Duodenal mucosa (tissue), 2 donors: Measurements from ENCODE around the gene ELMO1.

Experiments
- H3K27ac ChIP-seq: one replicate; pipeline ENCODE4 v1.7.0; 2013; ENCODE audit warnings: low read depth, low read length
- H3K27me3 ChIP-seq, 2 donors: one replicate each; pipeline ENCODE4 v1.7.0; 2013; ENCODE audit warnings: low read length in 2 of 2, control low read depth in 1 of 2; ENCODE audit not compliant: insufficient read depth in 2 of 2, control insufficient read depth in 1 of 2
- H3K36me3 ChIP-seq, 2 donors: one replicate each; pipeline ENCODE4 v1.7.0; 2013; ENCODE audit warnings: low read length in 2 of 2, control low read depth in 1 of 2; ENCODE audit not compliant: insufficient read depth in 2 of 2, control insufficient read depth in 1 of 2
- H3K4me1 ChIP-seq, 2 donors: one replicate each; pipeline ENCODE4 v1.7.0; 2013; ENCODE audit warnings: low read length in 2 of 2, control low read depth in 1 of 2; ENCODE audit not compliant: insufficient read depth in 2 of 2, control insufficient read depth in 1 of 2
- H3K4me3 ChIP-seq, 2 donors: one replicate each; pipeline ENCODE4 v1.7.0; 2013; ENCODE audit warnings: low read length in 2 of 2, low read depth in 1 of 2
- H3K9ac ChIP-seq, 2 donors: one replicate each; pipeline ENCODE4 v1.7.0; 2013; ENCODE audit warnings: low read length in 2 of 2, low read depth in 1 of 2
- H3K9me3 ChIP-seq, 2 donors: one replicate each; pipeline ENCODE4 v1.7.0; 2013; ENCODE audit warnings: low read length in 2 of 2, control low read depth in 1 of 2; ENCODE audit not compliant: control insufficient read depth in 1 of 2

Gene ELMO1

GRCh38 chr7:37069336-37069735, 379.3 kb downstream of the ELMO1 start:
- Histone ChIP-seq H3K9me3 (no peaks in the 10 kb centered on the region), H3K27ac (no peak overlapping the region)

DNA sequence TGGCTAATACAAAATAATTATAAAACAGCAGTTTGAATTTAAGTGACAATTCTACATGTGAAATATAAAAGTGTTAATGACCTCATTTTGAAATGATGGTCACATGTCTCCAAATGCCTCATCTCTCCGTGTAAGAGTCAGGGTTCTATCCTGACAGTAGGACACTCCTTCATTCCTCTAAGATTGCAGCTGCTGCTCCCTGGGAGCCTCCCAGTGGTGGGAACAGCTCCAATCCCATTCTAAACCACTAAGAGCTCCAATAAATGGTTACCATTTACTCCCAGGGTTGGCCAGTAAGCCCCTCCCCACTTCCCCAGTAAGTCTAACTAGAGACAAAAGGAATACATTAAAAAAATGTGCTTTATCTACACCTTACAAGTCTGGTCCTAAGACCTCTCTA, 379.8 kb downstream of the ELMO1 start:
- H3K4me3 ChIP-seq, result no peak overlapping the region
- H3K27ac ChIP-seq, result no peak overlapping the region
- H3K27me3 ChIP-seq, result no peaks in the 10 kb centered on the region
- no peak overlapping the region for H3K9ac ChIP-seq
- no peaks in the 10 kb centered on the region for H3K4me1 ChIP-seq
- no peaks in the 10 kb centered on the region for H3K9me3 ChIP-seq
- H3K36me3 ChIP-seq, result no peaks in the 10 kb centered on the region

More at GRCh38 chr7:37069336-37069735, 379.3 kb downstream of the ELMO1 start:
- Histone ChIP-seq H3K4me1 (no peaks in the 10 kb centered on the region), H3K36me3 (no peaks in the 10 kb centered on the region), H3K27me3 (no peaks in the 10 kb centered on the region), H3K4me3 (no peak overlapping the region), H3K9ac (no peak overlapping the region)

GRCh38 chr7:37068038-37068437, 380.6 kb downstream of the ELMO1 start:
- Histone ChIP-seq H3K4me3 (no peak overlapping the region), H3K36me3 (no peaks in the 10 kb centered on the region), H3K27ac (no peak overlapping the region), H3K9me3 (no peaks in the 10 kb centered on the region), H3K9ac (no peak overlapping the region), H3K4me1 (no peaks in the 10 kb centered on the region), H3K27me3 (no peaks in the 10 kb centered on the region)

GRCh38 chr7:37065779-37066271, 382.8 kb downstream of the ELMO1 start:
- Histone ChIP-seq H3K36me3 (no peaks in the 10 kb centered on the region), H3K4me3 (no peak overlapping the region), H3K9me3 (no peaks in the 10 kb centered on the region), H3K27me3 (no peaks in the 10 kb centered on the region), H3K9ac (no peak overlapping the region), H3K27ac (no peak overlapping the region), H3K4me1 (no peaks in the 10 kb centered on the region)

DNA sequence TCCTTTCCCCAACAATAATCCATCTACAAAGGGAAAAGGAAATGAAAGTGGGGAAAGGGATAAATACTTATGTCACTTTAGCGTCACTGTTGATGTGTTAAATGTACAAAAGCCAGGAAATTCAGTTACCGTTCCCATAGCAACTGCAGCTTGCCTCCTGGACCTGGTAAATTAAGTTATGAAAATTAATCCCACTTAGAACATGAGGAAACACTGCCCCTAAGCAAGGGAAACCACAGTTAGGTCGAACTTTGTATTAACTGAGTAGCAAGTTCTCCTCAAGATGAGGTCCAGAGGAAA, 386.2 kb downstream of the ELMO1 start:
- H3K27ac ChIP-seq, result no peak overlapping the region
- no peak overlapping the region for H3K4me3 ChIP-seq
- H3K4me1 ChIP-seq, result no peaks in the 10 kb centered on the region

GRCh38 chr7:37061849-37062559, 386.7 kb downstream of the ELMO1 start:
- no peaks in the 10 kb centered on the region for H3K36me3 ChIP-seq
- H3K27me3 ChIP-seq, result no peaks in the 10 kb centered on the region
- H3K4me1 ChIP-seq, result no peaks in the 10 kb centered on the region
- H3K9ac ChIP-seq, result no peak overlapping the region
- H3K4me3 ChIP-seq, result no peak overlapping the region
- no peak overlapping the region for H3K27ac ChIP-seq
- no peaks in the 10 kb centered on the region for H3K9me3 ChIP-seq

More for the DNA sequence above, 386.2 kb downstream of the ELMO1 start:
- Histone ChIP-seq H3K36me3 (no peaks in the 10 kb centered on the region), H3K9ac (no peak overlapping the region), H3K27me3 (no peaks in the 10 kb centered on the region), H3K9me3 (no peaks in the 10 kb centered on the region)

- Histone ChIP-seq H3K4me1 (no peaks in the 10 kb centered on the region), H3K27me3 (no peaks in the 10 kb centered on the region), H3K9ac (no peak overlapping the region), H3K9me3 (no peaks in the 10 kb centered on the region), H3K4me3 (no peak overlapping the region), H3K27ac (no peak overlapping the region), H3K36me3 (no peaks in the 10 kb centered on the region)
These were observed 392.3 kb downstream of the ELMO1 start for GRCh38 chr7:37056234-37056912.

GRCh38 chr7:37054624-37055241, 393.9 kb downstream of the ELMO1 start:
- Histone ChIP-seq H3K27ac (no peak overlapping the region), H3K9me3 (no peaks in the 10 kb centered on the region), H3K36me3 (no peaks in the 10 kb centered on the region), H3K27me3 (no peaks in the 10 kb centered on the region), H3K9ac (no peak overlapping the region), H3K4me3 (no peak overlapping the region), H3K4me1 (no peaks in the 10 kb centered on the region)

DNA sequence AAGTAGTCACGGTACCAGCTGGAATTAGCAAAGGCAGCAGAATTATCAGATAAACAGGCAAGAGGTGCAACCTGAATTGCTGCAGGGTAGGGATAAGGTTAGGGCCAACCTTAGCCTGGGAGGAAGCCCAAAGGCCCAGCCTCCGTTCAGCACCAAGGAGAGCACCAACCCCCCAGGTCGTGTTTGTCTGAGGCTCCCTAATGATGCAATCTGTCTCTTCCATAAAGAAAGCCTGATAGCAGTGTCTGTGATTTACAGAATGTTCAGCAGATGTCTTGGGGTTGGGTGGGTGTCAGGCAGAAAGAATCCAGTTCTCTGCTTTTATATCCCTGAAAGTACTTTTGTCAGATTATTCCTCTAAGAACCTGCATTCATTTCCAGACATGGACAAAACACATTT, 396.0 kb downstream of the ELMO1 start:
- Histone ChIP-seq H3K9ac (no peak overlapping the region), H3K4me1 (no peaks in the 10 kb centered on the region), H3K4me3 (no peak overlapping the region), H3K9me3 (no peaks in the 10 kb centered on the region), H3K36me3 (no peaks in the 10 kb centered on the region), H3K27ac (no peak overlapping the region), H3K27me3 (no peaks in the 10 kb centered on the region)

GRCh38 chr7:37050801-37051200, 397.9 kb downstream of the ELMO1 start:
- no peak overlapping the region for H3K27ac ChIP-seq
- no peaks in the 10 kb centered on the region for H3K4me1 ChIP-seq
- H3K9ac ChIP-seq, result no peak overlapping the region
- no peak overlapping the region for H3K4me3 ChIP-seq
- no peaks in the 10 kb centered on the region for H3K36me3 ChIP-seq
- H3K9me3 ChIP-seq, result no peaks in the 10 kb centered on the region
- no peaks in the 10 kb centered on the region for H3K27me3 ChIP-seq
